NCI-H2107 (cell line): ENCODE data around the gene AOPEP.

ENCODE experiments used
- DNase-seq: peaks from one replicate; lab custom pipeline; 2025; lab: John Stamatoyannopoulos, UW

AOPEP gene

GRCh38 chr9:95099321-95100070 is 373.0 kb downstream of the AOPEP start:
- no peak for DNase-seq

GRCh38 chr9:95100071-95100627 is 373.6 kb downstream of the AOPEP start:
- no peak for DNase-seq

GRCh38 chr9:95101326-95101725 is 374.8 kb downstream of the AOPEP start:
- no peak for DNase-seq

GRCh38 chr9:95102001-95102433 is 375.5 kb downstream of the AOPEP start:
- DNase-seq: peak; percentile 35

GRCh38 chr9:95102572-95102971 is 376.1 kb downstream of the AOPEP start:
- no peak for DNase-seq

GRCh38 chr9:95103281-95103771 is 376.8 kb downstream of the AOPEP start:
- DNase-seq: no peak

- DNase-seq: no peak
Observed at GRCh38 chr9:95103871-95104580, 377.5 kb downstream of the AOPEP start.

GRCh38 chr9:95104581-95104960 is 378.1 kb downstream of the AOPEP start:
- DNase-seq: no peak

- DNase-seq: peak; percentile 73
Observed at GRCh38 chr9:95104980-95105379, 378.5 kb downstream of the AOPEP start.

GRCh38 chr9:95105519-95106287 is 379.2 kb downstream of the AOPEP start:
- no peak for DNase-seq

GRCh38 chr9:95107001-95107749 is 380.7 kb downstream of the AOPEP start:
- DNase-seq: no peak

GRCh38 chr9:95107976-95108375 is 381.5 kb downstream of the AOPEP start:
- DNase-seq: no peak

GRCh38 chr9:95108777-95109176 is 382.3 kb downstream of the AOPEP start:
- no peak for DNase-seq

GRCh38 chr9:95109456-95109855 is 383.0 kb downstream of the AOPEP start:
- no peak for DNase-seq

- no peak for DNase-seq
Observed at GRCh38 chr9:95110921-95111525, 384.5 kb downstream of the AOPEP start.

- DNase-seq: no peak
Observed at GRCh38 chr9:95111716-95112115, 385.2 kb downstream of the AOPEP start.

- no peak for DNase-seq
Observed at GRCh38 chr9:95112436-95113280, 386.2 kb downstream of the AOPEP start.

- DNase-seq: no peak
Observed at GRCh38 chr9:95115104-95115503, 388.6 kb downstream of the AOPEP start.

GRCh38 chr9:95116002-95116807 is 389.7 kb downstream of the AOPEP start:
- no peak for DNase-seq
